HepG2 (cell line): ENCODE measurements around the gene GINS3. TPM values are rescaled to one million over a fixed set of nuclear protein-coding genes. Genes with fewer than 3 reads are reported as not detected.

ENCODE experiments used
- BORCS8-MEF2B ChIP-seq: sonication (generic); formaldehyde crosslinking; IDR thresholded peaks from 2 replicates; pipeline ENCODE4 v1.8.0; 2022; ENCODE audit warnings: mild to moderate bottlenecking, missing genetic modification reagents
- EEA1 ChIP-seq: sonication (generic); formaldehyde crosslinking; IDR thresholded peaks from 2 replicates; pipeline ENCODE4 v1.5.1; 2020; ENCODE audit warnings: mild to moderate bottlenecking, missing genetic modification reagents, borderline replicate concordance
- FOSL2 ChIP-seq: sonication (generic); formaldehyde crosslinking; IDR thresholded peaks from 2 replicates; pipeline ENCODE4 v1.4.0; 2020; ENCODE audit warnings: missing genetic modification reagents
- FOXC1 ChIP-seq: sonication (generic); formaldehyde crosslinking; IDR thresholded peaks from 2 replicates; pipeline ENCODE4 v1.8.0; 2022; ENCODE audit warnings: mild to moderate bottlenecking, missing genetic modification reagents, borderline replicate concordance
- HNRNPK ChIP-seq: fragments of 200-400 bp; formaldehyde crosslinking; IDR thresholded peaks from 2 replicates; pipeline ENCODE4 v1.6.1; 2018; ENCODE audit warnings: low read length, low read depth, moderate library complexity, mild to moderate bottlenecking; ENCODE audit not compliant: poor library complexity, severe bottlenecking
- HOXA9 ChIP-seq: sonication (generic); formaldehyde crosslinking; IDR thresholded peaks from 2 replicates; pipeline ENCODE4 v1.8.1; 2022; ENCODE audit warnings: missing genetic modification reagents, mild to moderate bottlenecking, moderate library complexity, borderline replicate concordance
- IRF9 ChIP-seq: sonication (generic); formaldehyde crosslinking; IDR thresholded peaks from 2 replicates; pipeline ENCODE4 v1.8.0; 2022; ENCODE audit warnings: missing genetic modification reagents, mild to moderate bottlenecking, borderline replicate concordance
- MTA1 ChIP-seq: sonication (generic); formaldehyde crosslinking; IDR thresholded peaks from 2 replicates; pipeline ENCODE4 v1.4.0; 2020; ENCODE audit warnings: missing genetic modification reagents, mild to moderate bottlenecking, borderline replicate concordance
- NFAT5 ChIP-seq: sonication (generic); formaldehyde crosslinking; IDR thresholded peaks from 2 replicates; pipeline ENCODE4 v1.4.0; 2020; ENCODE audit warnings: missing genetic modification reagents
- NR3C1 ChIP-seq: sonication (generic); formaldehyde crosslinking; IDR thresholded peaks from 2 replicates; pipeline ENCODE4 v1.4.0; 2020; ENCODE audit warnings: missing genetic modification reagents
- RFXANK ChIP-seq: IDR thresholded peaks from 2 replicates; pipeline ENCODE4 v1.6.1; 2016
- RXRA ChIP-seq: sonication (generic); formaldehyde crosslinking; IDR thresholded peaks from 2 replicates; pipeline ENCODE4 v1.5.1; 2020; ENCODE audit warnings: missing genetic modification reagents
- TARDBP ChIP-seq: sonication (generic); formaldehyde crosslinking; IDR thresholded peaks from 2 replicates; pipeline ENCODE4 v1.8.0; 2022; ENCODE audit warnings: mild to moderate bottlenecking, missing genetic modification reagents
- WIZ ChIP-seq: sonication (generic); formaldehyde crosslinking; IDR thresholded peaks from 2 replicates; pipeline ENCODE4 v1.5.1; 2020; ENCODE audit warnings: mild to moderate bottlenecking, missing genetic modification reagents
- ZFP62 ChIP-seq: sonication (generic); formaldehyde crosslinking; IDR thresholded peaks from 2 replicates; pipeline ENCODE4 v1.4.0; 2020; ENCODE audit warnings: missing genetic modification reagents
- ZNF552 ChIP-seq: sonication (generic); formaldehyde crosslinking; IDR thresholded peaks from 2 replicates; pipeline ENCODE4 v1.9.0; 2022; ENCODE audit warnings: missing genetic modification reagents, mild to moderate bottlenecking, borderline replicate concordance
- ZNF576 ChIP-seq: sonication (generic); formaldehyde crosslinking; IDR thresholded peaks from 2 replicates; pipeline ENCODE4 v1.4.0; 2020; ENCODE audit warnings: mild to moderate bottlenecking, missing genetic modification reagents
- ZNF672 ChIP-seq: sonication (generic); formaldehyde crosslinking; IDR thresholded peaks from 2 replicates; pipeline ENCODE4 v1.8.1; 2022; ENCODE audit warnings: missing genetic modification reagents
- ZNF768 ChIP-seq: sonication (generic); formaldehyde crosslinking; IDR thresholded peaks from 2 replicates; pipeline ENCODE4 v1.4.0; 2020; ENCODE audit warnings: missing genetic modification reagents
- ZNF782 ChIP-seq: sonication (generic); formaldehyde crosslinking; IDR thresholded peaks from 2 replicates; pipeline ENCODE4 v1.4.0; 2020; ENCODE audit warnings: missing genetic modification reagents, mild to moderate bottlenecking, borderline replicate concordance
- polyA plus RNA-seq, 8 experiments: library from polyadenylated mRNA; depleted of rRNA in 3 of 8; stranded (reverse) in 7 of 8; unstranded in 1 of 8; fragments of >200 nt; fragmentation: Illumina TruSeq in 4 of 8; extraction: Trizol in 4 of 8; gene quantifications; 2 replicates each; pipeline versions ENCODE4 v1.2.1 to v1.2.3, GENCODE V29; 2011 to 2016; ENCODE audit warnings: low read depth in 4 of 8, missing spikeins in 1 of 8, mixed read lengths in 1 of 8; ENCODE audit not compliant: insufficient read depth in 1 of 8
- total RNA-seq, 5 experiments: library from RNA; depleted of rRNA; stranded (reverse); fragments of >200 nt; fragmentation: Illumina TruSeq; extraction: Trizol; gene quantifications; 2 replicates each; pipeline ENCODE4 v1.2.3, GENCODE V29; 2016; ENCODE audit warnings: low read depth in 1 of 5

The GINS3 gene
- total and polyA plus RNA-seq, 2 of the 13 experiments (the other 11 are each of a cell fraction or from before 2014, with no cell fraction given) = 6.5 to 19.3 TPM

- TF ChIP-seq NFAT5 (CRISPR knock-in tag) (peak; percentile 80), ZNF782 (CRISPR knock-in tag) (peak; percentile 92; the same call in 1 of the 2 replicates), ZNF672 (CRISPR knock-in tag) (peak; percentile 75; the same call in 1 of the 2 replicates), MTA1 (CRISPR knock-in tag) (peak; percentile 92), BORCS8-MEF2B (CRISPR knock-in tag) (peak; percentile 98), WIZ (CRISPR knock-in tag) (peak; percentile 87), RXRA (CRISPR knock-in tag) (peak; percentile 76), ZNF768 (no peak; the same call in 1 of the 2 replicates), FOSL2 (peak; percentile 37; the same call in 1 of the 2 replicates), RFXANK (CRISPR knock-in tag) (peak; percentile 88; the same call in 1 of the 2 replicates), HNRNPK (no peak), IRF9 (peak; percentile 95), ZFP62 (CRISPR knock-in tag) (0 out of 2 replicates have a peak, but pooled peaks have one; percentile 33), ZNF552 (CRISPR knock-in tag) (no peak), ZNF576 (CRISPR knock-in tag) (0 out of 2 replicates have a peak, but pooled peaks have one; percentile 62), FOXC1 (CRISPR knock-in tag) (peak; percentile 96), TARDBP (CRISPR knock-in tag) (peak; percentile 91), EEA1 (CRISPR knock-in tag) (no peak; the same call in 1 of the 2 replicates), NR3C1 (CRISPR knock-in tag) (no peak; the same call in 1 of the 2 replicates), HOXA9 (CRISPR knock-in tag) (peak; percentile 91)
Observed at GRCh38 chr16:58392215-58393137, at the start of gene GINS3 (continued).
